ENCODE measurements around the gene C13orf46. TPM values are rescaled to one million over a fixed set of nuclear protein-coding genes. Genes with fewer than 3 reads are reported as not detected.

The C13orf46 gene
- total RNA-seq, 1 experiment from 2014 or later, result not detected

DNA sequence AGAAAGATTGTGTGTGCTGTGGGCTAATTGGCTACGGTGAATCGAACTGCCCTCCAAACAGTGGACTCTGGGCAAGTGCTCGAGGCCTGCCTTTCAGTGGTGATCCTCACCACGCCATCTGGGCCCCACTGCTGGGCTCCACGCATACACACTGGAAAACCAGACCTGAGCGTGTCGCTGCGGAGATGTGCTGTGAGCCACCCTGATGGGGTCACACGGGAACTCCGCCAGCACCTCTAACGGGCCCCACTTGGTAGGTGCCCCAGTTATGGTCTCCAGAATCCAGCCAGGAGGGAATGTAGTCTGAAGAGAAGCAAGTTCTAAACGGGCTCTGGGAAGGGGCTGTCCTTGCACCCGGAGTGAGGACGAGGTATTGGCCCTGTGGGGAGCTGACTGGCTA is 39.3 kb downstream of the C13orf46 start:
- no peak for DNase-seq (ENCODE audit: low read depth)
- in situ Hi-C loops (cut with HindIII; ENCODE audit: low pct_unique_long_range_greater_than_20kb, low sequenced_read_pairs), result no loop called here

DNA sequence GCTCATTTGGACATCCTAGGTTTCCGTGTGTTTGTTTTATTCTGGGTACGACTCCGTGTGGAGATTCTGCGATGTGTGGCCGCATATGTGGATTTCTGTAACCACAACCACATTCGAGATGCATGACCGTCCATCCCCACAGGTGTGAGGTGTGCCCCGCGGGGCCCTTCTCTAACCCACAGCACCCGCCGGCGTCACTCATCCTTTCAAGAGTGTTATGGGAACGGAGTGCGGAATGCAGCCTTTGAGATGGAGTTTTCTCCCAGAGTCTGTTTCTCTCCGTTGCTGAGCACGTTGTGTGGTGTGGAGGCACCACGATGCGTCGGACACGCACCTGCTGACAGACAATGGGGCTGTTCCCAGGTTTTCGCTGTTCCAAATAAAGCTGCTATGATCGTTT is 40.0 kb downstream of the C13orf46 start:
- no peak for DNase-seq (ENCODE audit: low read depth)
- in situ Hi-C loops (cut with HindIII; ENCODE audit: low pct_unique_long_range_greater_than_20kb, low sequenced_read_pairs), result no loop called here

- in situ Hi-C loops (cut with HindIII; ENCODE audit: low pct_unique_long_range_greater_than_20kb, low sequenced_read_pairs), result no loop called here
- DNase-seq (ENCODE audit: low read depth), result no peak
Measured at GRCh38 chr13:113931841-113932459, 41.9 kb downstream of the C13orf46 start.

DNA sequence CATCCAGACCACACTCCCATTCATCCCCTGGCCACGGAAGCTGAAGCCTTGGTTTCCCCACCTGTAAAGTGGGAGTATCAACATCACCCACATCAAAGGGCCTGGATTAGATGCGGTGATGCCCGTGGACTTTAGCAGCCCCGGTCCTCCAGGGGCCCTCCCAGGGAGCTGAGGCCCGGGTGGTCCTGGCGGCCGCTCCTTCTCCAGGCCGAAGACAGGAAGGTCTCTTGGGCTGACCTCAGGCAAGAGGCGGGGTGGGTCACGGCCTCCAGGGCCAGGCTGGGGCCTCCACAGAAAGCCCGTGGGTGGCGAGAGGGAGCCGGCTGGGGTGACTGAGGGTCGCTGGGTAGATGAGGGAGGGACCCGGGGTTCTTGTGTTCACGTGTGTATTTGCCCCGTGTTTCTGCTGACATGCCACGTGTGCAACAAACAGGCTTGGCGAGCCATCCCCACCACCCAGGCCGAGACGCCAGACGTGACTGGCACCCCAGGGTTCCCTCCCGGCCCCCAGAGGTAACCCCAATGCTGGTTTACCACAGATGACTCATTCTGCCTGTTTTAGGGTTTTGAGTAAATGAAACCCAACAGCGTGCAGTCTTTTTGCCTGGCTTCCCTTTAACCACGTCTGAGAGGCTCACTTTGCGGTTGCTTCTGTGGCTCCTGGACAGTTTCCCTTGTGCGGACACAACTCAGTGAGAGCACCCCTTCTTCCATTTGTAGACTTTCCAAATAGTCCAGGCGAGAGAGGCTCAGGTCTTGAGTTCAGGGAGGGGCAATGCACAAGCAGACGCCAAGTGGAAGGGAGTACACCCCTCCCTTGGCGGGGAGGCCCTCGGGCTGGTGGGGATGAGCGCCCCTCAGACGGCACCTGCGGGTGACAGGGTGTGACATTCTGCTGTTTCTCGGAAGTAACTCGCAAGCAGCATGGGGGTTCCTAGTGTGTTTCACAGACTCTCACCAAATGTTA is 42.9 kb downstream of the C13orf46 start:
- DNase-seq (ENCODE audit: low read depth), result no peak
- in situ Hi-C loops (cut with HindIII; ENCODE audit: low pct_unique_long_range_greater_than_20kb, low sequenced_read_pairs), result no loop called here

DNA sequence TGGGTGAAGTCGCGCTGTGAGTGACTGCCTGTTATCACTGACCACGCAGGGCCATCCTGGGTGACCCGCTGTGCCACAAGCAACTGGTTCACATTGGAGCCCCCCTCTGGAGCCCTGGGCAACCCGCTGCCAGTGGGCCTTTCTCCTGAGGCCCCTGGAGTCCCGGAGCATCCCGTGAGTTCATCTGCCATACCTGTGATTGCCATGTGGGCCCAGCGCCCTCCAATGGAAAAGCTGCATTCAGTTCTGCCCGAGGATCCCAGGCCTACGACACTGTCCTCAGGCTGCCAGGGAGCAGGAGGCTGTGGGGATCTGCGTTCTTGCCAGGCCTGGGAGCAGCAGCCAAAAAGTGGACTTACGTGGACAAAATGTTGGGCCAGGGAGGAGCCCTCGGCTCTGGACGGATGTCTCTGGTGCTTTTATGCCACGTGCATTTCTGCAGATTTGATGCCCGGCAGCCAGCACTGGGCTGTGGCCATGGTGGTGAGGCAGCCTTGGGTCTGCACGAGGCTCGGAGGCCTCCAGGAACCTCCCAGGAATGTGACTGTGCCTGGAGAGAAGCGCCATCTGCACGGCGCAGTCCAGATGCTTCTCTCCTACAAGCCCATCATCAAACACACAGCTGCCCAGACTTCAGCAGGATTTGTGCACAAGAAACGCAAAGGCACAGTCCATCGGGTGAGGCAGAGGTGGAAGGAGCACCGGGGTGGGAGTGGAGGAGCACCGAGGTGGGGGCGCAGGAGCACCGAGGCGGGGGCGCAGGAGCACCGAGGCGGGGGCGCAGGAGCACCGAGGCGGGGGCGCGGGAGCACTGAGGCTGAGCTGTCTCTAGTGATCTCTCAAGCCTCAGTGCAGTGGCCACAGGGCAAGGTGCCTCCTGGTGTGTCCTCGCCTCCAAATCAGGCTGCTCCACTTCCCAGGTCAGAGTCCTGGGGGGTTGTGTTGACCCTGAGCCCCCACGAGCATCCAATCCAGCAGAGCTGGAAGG is 44.0 kb downstream of the C13orf46 start:
- in situ Hi-C loops (cut with HindIII; ENCODE audit: low pct_unique_long_range_greater_than_20kb, low sequenced_read_pairs), result no loop called here
- no peak for DNase-seq (ENCODE audit: low read depth)

- DNase-seq (ENCODE audit: low read depth), result no peak
Measured at GRCh38 chr13:113928685-113929627, 44.9 kb downstream of the C13orf46 start.

GRCh38 chr13:113927661-113928581 is 46.0 kb downstream of the C13orf46 start:
- in situ Hi-C loops (cut with HindIII; ENCODE audit: low pct_unique_long_range_greater_than_20kb, low sequenced_read_pairs), result no loop called here
- DNase-seq (ENCODE audit: low read depth), result no peak

More at GRCh38 chr13:113928685-113929627, 44.9 kb downstream of the C13orf46 start:
- in situ Hi-C loops (cut with HindIII; ENCODE audit: low pct_unique_long_range_greater_than_20kb, low sequenced_read_pairs), result no loop called here

DNA sequence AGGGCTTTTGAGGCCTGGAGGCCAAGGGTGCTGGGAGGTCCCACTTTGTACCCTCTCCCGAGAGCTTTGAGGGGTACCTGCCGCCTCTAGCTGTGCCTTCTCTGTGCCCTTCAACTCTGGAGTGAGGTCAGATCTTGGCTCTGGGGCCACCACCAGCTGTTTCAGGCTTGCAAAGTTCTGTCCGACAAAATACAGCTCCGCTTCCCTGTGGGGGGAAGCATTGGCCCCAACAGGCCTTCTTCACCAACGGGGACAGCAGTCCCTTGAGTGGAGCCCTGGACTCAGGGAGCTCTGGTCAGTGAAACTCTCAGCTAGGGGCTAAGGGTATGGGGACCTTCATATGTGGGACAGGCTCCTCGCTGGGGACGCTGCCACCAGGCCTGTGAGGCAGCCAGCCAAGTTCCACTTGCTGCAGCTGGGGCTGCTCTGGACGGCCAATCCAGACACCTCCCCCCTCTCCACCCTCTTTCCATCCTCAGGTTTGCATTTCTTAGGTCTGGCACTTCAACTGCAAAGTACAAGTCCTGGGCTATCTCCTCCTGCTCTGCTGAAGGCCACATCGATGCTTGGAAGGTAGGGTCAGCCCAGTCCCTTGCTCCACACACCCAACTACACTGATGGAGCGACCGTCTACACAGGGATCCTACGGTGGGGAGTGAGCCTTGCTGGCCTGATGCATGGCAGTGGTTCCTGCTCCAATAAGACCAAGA is 46.8 kb downstream of the C13orf46 start:
- in situ Hi-C loops (cut with HindIII; ENCODE audit: low pct_unique_long_range_greater_than_20kb, low sequenced_read_pairs), result no loop called here
- no peak for DNase-seq (ENCODE audit: low read depth)

DNA sequence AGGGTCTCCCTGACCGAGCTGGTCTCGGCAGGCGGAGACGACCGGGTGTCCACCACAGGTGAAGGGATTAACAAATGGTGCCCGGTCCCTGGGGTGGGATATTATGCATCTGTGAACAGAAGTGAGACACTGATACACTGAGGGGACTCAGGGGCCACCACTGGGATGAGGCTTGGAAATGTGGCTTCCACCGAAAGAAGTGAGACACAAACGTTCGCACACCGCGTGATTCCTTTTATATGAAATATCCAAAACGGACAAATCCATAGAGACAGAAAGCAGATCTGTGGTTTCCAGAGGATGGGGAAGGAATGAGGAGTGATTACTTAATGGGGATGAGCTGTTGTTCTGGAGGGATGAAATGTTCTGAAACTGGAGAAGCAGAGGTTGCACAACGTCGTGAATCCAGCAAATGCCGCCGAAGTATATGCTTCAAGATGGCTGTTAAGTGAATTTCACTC is 47.5 kb downstream of the C13orf46 start:
- in situ Hi-C loops (cut with HindIII; ENCODE audit: low pct_unique_long_range_greater_than_20kb, low sequenced_read_pairs), result no loop called here
- DNase-seq (ENCODE audit: low read depth), result no peak

DNA sequence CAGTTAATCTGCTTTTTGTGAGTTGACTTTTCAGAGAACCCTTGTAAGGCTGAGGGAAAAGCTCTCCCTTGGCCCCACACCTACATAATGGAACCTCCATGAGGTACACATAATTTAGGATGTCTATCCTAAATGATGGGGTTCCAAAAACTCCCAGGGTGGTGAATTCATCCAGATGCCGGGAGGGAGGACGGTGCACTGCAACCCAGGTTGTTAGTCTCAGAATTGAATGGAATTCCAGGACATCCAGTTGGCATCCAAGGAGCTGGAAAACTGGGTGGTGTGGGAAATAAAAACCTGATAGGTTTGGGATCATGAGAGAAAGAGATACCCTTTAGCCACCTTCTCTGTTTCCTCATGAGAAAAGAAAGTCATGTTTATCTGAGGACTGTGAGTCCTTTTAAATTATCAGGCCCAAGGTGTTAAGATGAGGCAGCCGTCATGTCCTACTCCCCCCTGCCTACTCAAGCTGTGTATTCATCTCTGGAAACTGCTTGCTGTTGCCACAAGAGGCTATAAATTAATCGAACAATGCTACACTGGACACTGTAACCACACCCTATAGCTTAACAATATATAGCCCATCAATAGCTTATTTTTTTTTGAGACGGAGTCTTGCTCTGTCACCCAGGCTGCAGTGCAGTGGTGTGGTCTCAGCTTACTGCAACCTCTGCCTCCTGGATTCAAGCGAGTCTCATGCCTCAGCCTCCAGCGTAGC is 49.5 kb downstream of the C13orf46 start:
- in situ Hi-C loops (cut with HindIII; ENCODE audit: low pct_unique_long_range_greater_than_20kb, low sequenced_read_pairs), result no loop called here
- no peak for DNase-seq (ENCODE audit: low read depth)

DNA sequence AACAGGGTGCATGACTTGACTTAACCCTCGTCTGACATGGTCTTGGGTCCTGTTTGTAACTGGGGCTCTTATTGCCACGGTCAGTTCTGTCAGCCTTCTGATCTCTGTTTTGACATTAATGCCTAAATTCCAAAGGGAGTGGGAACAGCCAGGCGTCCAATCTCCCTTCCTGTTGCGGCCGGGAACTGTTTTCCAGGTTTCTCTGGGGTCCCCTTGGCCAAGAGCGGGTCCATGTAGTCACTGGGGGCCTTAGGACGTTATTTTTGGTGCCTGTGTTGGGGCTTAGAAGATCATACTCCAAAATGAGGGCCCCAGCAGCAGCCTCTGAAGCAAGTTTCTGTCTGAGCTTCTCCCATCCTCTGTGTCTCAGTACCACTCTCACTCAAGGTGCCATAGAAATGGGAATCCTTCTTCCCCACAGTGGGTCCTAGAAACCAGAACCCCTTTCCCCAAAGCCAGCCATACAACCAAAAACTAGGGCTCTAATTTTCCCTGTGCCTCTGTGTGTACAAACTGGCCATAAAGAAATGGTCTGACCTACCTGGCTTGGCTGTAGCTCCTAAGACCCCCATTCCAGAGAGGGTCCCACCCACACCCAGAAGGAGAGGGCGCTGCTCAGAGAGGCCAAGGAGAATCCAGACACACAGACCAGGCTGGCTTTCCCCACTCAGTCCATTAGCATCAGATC is 50.4 kb downstream of the C13orf46 start:
- no peak for DNase-seq (ENCODE audit: low read depth)
- in situ Hi-C loops (cut with HindIII; ENCODE audit: low pct_unique_long_range_greater_than_20kb, low sequenced_read_pairs), result no loop called here

DNA sequence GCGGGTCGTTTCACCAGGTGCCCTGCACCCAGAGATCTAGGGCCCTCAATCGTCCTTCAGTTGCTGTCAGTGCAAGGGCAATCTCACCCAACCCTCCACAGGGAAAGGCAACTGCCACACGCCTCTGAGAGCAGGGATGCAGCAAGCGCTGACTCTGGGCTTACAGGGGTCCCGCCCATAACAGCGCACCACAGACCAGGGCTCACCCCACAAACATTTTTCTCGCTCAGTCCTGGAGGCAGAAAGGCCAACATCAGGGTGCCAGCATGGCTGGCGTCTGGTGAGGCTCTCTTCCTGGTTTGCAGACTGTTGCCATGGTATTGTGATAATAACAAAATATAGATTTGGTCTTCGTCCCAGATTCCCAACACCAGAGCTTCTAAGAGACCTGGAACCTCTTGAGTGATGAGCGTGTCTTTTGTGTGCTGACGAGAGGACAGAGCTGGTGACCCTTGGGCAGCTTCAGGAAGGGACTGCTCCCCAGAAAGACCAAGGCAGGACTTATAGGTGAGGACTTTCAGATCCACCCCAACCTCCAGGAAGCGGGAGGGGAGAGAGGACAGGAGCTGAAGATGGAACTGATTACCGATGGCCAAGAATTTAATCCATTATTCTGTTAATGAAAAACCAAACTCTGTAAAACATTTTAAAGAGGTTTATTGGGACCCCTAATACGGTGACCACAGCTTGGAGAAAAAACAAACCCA is 51.3 kb downstream of the C13orf46 start:
- DNase-seq (ENCODE audit: low read depth), result no peak
- in situ Hi-C loops (cut with HindIII; ENCODE audit: low pct_unique_long_range_greater_than_20kb, low sequenced_read_pairs), result no loop called here

GRCh38 chr13:113921763-113922162 is 52.1 kb downstream of the C13orf46 start:
- no peak for DNase-seq (ENCODE audit: low read depth)
- in situ Hi-C loops (cut with HindIII; ENCODE audit: low pct_unique_long_range_greater_than_20kb, low sequenced_read_pairs), result no loop called here

GRCh38 chr13:113920606-113921286 is 53.1 kb downstream of the C13orf46 start:
- in situ Hi-C loops (cut with HindIII; ENCODE audit: low pct_unique_long_range_greater_than_20kb, low sequenced_read_pairs), result no loop called here

More at GRCh38 chr13:113920606-113921286, 53.1 kb downstream of the C13orf46 start:
- no peak for DNase-seq (ENCODE audit: low read depth)
